HEK293 (cell line): Measurements from ENCODE around the gene SNRNP40.
"Not testable (repeated sequence)": the region's sequence is repeated elsewhere in the genome, so short reads cannot be mapped to it uniquely, and the experiment has no call there.

Experiments used
- MZF1 ChIP-seq: fragments of 450-650 bp; formaldehyde crosslinking; IDR thresholded peaks from 2 replicates; pipeline ENCODE4 v1.5.1; 2017; ENCODE audit warnings: missing biosample characterization, missing genetic modification characterization, borderline replicate concordance
- SETDB1 ChIP-seq: IDR thresholded peaks from one replicate; pipeline ENCODE4 v1.6.1; 2017; ENCODE audit warnings: mild to moderate bottlenecking, low read length, moderate library complexity, mixed read lengths; ENCODE audit not compliant: insufficient read length
- ZBTB1 ChIP-seq: fragments of 450-650 bp; formaldehyde crosslinking; IDR thresholded peaks from 2 replicates; pipeline ENCODE4 v1.5.1; 2016; ENCODE audit warnings: missing biosample characterization, missing genetic modification characterization
- ZNF175 ChIP-seq: fragments of 450-650 bp; formaldehyde crosslinking; IDR thresholded peaks from 2 replicates; pipeline ENCODE4 v1.5.1; 2016; ENCODE audit warnings: missing biosample characterization, missing genetic modification characterization
- ZNF561 ChIP-seq: fragments of 450-650 bp; IDR thresholded peaks from 2 replicates; pipeline ENCODE4 v1.5.1; 2018; ENCODE audit warnings: missing biosample characterization, missing genetic modification characterization, borderline replicate concordance
- ZNF658 ChIP-seq: fragments of 450-650 bp; formaldehyde crosslinking; IDR thresholded peaks from 2 replicates; pipeline ENCODE4; 2016; ENCODE audit warnings: missing biosample characterization, missing genetic modification characterization
- TF ChIP-seq, protein P1 (sequence below): fragments of 450-650 bp; formaldehyde crosslinking; IDR thresholded peaks from 2 replicates; pipeline ENCODE4 v1.5.0; 2017; ENCODE audit warnings: missing biosample characterization, missing genetic modification characterization, borderline replicate concordance
- TF ChIP-seq, protein P2 (sequence below): fragments of 450-650 bp; formaldehyde crosslinking; IDR thresholded peaks from 2 replicates; pipeline ENCODE4 v1.5.1; 2016; ENCODE audit warnings: missing biosample characterization, missing genetic modification characterization
- TF ChIP-seq, protein P3 (sequence below): fragments of 450-650 bp; formaldehyde crosslinking; IDR thresholded peaks from 2 replicates; pipeline ENCODE4 v1.5.1; 2016; ENCODE audit warnings: missing biosample characterization, missing genetic modification characterization

DNA sequence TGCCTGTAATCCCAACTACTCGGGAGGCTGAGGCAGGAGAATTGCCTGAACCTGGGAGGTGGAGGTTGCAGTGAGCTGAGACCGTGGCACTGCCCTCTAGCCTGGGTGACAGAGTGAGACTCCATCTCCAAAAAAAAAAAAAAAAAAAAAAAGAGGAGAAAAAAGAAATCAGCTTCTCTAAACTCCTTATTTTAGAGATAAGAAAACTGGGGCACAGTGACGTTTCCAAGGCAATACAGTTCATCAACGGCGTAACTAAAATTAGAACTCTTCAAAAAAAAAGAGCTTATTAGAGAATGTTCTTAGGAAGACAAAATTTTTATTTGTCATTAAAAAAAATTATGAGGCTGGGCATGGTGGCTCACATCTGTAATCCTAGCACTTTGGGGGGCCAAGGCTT lies 34.2 kb downstream of the SNRNP40 start:
- TF ChIP-seq, protein P1, sequence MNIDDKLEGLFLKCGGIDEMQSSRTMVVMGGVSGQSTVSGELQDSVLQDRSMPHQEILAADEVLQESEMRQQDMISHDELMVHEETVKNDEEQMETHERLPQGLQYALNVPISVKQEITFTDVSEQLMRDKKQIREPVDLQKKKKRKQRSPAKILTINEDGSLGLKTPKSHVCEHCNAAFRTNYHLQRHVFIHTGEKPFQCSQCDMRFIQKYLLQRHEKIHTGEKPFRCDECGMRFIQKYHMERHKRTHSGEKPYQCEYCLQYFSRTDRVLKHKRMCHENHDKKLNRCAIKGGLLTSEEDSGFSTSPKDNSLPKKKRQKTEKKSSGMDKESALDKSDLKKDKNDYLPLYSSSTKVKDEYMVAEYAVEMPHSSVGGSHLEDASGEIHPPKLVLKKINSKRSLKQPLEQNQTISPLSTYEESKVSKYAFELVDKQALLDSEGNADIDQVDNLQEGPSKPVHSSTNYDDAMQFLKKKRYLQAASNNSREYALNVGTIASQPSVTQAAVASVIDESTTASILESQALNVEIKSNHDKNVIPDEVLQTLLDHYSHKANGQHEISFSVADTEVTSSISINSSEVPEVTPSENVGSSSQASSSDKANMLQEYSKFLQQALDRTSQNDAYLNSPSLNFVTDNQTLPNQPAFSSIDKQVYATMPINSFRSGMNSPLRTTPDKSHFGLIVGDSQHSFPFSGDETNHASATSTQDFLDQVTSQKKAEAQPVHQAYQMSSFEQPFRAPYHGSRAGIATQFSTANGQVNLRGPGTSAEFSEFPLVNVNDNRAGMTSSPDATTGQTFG (tag by site-specific recombination), result not testable (repeated sequence)
- not testable (repeated sequence) for TF ChIP-seq ZNF561 (tag by site-specific recombination); MZF1; ZBTB1 (tag by site-specific recombination); ZNF175 (tag by site-specific recombination); SETDB1; ZNF658 (tag by site-specific recombination)
- TF ChIP-seq, protein P2, sequence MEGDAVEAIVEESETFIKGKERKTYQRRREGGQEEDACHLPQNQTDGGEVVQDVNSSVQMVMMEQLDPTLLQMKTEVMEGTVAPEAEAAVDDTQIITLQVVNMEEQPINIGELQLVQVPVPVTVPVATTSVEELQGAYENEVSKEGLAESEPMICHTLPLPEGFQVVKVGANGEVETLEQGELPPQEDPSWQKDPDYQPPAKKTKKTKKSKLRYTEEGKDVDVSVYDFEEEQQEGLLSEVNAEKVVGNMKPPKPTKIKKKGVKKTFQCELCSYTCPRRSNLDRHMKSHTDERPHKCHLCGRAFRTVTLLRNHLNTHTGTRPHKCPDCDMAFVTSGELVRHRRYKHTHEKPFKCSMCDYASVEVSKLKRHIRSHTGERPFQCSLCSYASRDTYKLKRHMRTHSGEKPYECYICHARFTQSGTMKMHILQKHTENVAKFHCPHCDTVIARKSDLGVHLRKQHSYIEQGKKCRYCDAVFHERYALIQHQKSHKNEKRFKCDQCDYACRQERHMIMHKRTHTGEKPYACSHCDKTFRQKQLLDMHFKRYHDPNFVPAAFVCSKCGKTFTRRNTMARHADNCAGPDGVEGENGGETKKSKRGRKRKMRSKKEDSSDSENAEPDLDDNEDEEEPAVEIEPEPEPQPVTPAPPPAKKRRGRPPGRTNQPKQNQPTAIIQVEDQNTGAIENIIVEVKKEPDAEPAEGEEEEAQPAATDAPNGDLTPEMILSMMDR (tag by site-specific recombination), result not testable (repeated sequence)
- TF ChIP-seq, protein P3, sequence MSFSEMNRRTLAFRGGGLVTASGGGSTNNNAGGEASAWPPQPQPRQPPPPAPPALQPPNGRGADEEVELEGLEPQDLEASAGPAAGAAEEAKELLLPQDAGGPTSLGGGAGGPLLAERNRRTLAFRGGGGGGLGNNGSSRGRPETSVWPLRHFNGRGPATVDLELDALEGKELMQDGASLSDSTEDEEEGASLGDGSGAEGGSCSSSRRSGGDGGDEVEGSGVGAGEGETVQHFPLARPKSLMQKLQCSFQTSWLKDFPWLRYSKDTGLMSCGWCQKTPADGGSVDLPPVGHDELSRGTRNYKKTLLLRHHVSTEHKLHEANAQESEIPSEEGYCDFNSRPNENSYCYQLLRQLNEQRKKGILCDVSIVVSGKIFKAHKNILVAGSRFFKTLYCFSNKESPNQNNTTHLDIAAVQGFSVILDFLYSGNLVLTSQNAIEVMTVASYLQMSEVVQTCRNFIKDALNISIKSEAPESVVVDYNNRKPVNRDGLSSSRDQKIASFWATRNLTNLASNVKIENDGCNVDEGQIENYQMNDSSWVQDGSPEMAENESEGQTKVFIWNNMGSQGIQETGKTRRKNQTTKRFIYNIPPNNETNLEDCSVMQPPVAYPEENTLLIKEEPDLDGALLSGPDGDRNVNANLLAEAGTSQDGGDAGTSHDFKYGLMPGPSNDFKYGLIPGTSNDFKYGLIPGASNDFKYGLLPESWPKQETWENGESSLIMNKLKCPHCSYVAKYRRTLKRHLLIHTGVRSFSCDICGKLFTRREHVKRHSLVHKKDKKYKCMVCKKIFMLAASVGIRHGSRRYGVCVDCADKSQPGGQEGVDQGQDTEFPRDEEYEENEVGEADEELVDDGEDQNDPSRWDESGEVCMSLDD, result not testable (repeated sequence)
